ENCODE data around the gene CAST. TPM values are rescaled to one million over a fixed set of nuclear protein-coding genes. Genes with fewer than 3 reads are reported as not detected.

The CAST gene
- total RNA-seq, 1 donor from 2014 or later: 174 TPM

DNA sequence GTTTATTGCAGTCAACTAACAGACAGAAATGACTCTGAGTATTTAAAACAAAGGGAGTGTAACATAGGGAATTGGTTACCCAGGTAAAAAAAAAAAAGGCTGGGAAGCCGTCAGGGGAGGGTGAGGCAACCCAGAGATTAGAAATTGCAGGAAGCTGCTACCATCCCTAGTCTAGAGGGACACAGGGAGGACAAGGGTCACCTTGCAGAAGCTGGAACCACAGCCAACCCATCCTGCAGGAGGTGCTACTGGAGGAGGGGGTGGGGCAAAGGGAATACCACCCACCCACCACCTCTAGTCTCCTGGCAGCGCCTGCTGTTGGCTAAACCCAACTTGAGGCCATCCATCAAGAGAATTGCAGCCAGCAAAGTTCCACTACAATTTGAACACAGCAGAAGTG lies 6.5 kb downstream of the CAST start:
- H3K27me3 ChIP-seq (ENCODE audit: control insufficient read depth, insufficient read depth, low read length): no peaks in the 10 kb centered on the region
- H3K4me3 ChIP-seq (ENCODE audit: low read depth, low read length): no peak overlapping the region
- no peaks in the 10 kb centered on the region for H3K36me3 ChIP-seq (ENCODE audit: control insufficient read depth, insufficient read depth, low read length)
- TF ChIP-seq, protein P1, sequence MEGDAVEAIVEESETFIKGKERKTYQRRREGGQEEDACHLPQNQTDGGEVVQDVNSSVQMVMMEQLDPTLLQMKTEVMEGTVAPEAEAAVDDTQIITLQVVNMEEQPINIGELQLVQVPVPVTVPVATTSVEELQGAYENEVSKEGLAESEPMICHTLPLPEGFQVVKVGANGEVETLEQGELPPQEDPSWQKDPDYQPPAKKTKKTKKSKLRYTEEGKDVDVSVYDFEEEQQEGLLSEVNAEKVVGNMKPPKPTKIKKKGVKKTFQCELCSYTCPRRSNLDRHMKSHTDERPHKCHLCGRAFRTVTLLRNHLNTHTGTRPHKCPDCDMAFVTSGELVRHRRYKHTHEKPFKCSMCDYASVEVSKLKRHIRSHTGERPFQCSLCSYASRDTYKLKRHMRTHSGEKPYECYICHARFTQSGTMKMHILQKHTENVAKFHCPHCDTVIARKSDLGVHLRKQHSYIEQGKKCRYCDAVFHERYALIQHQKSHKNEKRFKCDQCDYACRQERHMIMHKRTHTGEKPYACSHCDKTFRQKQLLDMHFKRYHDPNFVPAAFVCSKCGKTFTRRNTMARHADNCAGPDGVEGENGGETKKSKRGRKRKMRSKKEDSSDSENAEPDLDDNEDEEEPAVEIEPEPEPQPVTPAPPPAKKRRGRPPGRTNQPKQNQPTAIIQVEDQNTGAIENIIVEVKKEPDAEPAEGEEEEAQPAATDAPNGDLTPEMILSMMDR (IDR thresholded peaks at IDR 0.05; ENCODE audit: insufficient read depth, low read length, poor library complexity, severe bottlenecking): no peak
- DNase-seq (ENCODE audit: low read depth): no peak

DNA sequence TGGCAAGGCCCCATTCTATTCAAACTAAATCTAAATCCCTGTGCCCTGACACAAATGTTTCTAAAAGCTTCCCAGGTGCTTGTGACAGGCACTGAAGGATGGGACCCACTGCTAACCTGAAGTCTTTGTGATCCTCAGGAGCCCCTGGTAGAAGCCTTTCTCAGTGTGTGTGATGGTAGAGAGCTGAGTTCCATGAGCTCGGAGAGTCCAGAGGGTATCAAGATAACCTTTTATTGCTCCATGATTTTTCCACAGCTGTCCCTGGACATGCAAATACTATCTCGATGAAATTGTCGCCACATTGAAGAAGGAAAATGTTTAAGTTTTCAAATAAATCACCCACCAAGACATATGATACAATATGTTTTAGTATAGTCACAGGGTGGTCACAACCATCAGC lies 7.7 kb downstream of the CAST start:
- Histone ChIP-seq H3K4me3 (ENCODE audit: low read depth, low read length) (no peak overlapping the region), H3K27me3 (ENCODE audit: control insufficient read depth, insufficient read depth, low read length) (no peaks in the 10 kb centered on the region), H3K36me3 (ENCODE audit: control insufficient read depth, insufficient read depth, low read length) (no peaks in the 10 kb centered on the region)
- TF ChIP-seq, protein P1 (IDR thresholded peaks at IDR 0.05; ENCODE audit: insufficient read depth, low read length, poor library complexity, severe bottlenecking): no peak
- no peak for DNase-seq (ENCODE audit: low read depth)

DNA sequence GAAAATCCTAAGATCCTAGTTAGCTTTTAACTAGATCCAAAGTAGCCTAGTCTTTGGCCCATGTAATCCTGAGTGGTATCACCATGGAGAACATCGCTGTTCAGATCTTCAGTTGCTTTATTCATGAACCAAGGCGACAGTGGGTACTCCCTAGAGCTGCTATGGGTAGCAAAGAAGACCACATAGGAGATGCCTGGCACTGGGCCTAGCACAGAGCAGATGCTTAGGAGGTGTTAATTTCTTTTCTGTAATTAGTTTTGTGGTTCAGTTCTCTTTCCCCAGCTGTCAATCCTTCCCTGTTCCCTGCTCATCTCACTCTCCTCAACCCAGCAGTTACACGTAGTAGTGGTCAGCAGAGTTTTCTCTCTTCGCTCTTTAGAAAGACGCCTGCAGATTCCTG lies 9.3 kb downstream of the CAST start:
- H3K27me3 ChIP-seq (ENCODE audit: control insufficient read depth, insufficient read depth, low read length): no peaks in the 10 kb centered on the region
- H3K4me3 ChIP-seq (ENCODE audit: low read depth, low read length): no peak overlapping the region
- no peaks in the 10 kb centered on the region for H3K36me3 ChIP-seq (ENCODE audit: control insufficient read depth, insufficient read depth, low read length)
- TF ChIP-seq, protein P1 (IDR thresholded peaks at IDR 0.05; ENCODE audit: insufficient read depth, low read length, poor library complexity, severe bottlenecking): no peak
- DNase-seq (ENCODE audit: low read depth): no peak

DNA sequence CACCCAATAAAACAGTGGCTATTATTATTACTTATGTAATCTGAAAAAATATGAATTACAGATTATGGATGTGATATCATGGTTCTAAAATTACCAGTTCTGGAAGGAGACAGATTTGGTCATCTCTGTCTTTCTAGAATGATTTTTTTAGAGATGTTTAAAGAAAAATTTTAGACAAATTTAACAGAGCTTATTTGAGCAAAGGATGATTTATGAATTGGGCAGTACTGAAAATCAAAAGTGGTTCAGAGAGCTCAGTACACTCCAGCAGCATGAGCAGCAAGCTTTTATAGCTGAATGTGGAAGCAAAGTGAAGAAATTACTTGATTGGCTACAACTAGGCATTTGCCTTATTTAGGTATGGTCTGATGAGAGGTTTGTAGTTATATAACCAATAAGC lies 11.0 kb downstream of the CAST start:
- TF ChIP-seq, protein P1 (IDR thresholded peaks at IDR 0.05; ENCODE audit: insufficient read depth, low read length, poor library complexity, severe bottlenecking): no peak
- no peak for DNase-seq (ENCODE audit: low read depth)
- Histone ChIP-seq H3K4me3 (ENCODE audit: low read depth, low read length) (no peak overlapping the region), H3K36me3 (ENCODE audit: control insufficient read depth, insufficient read depth, low read length) (no peaks in the 10 kb centered on the region), H3K27me3 (ENCODE audit: control insufficient read depth, insufficient read depth, low read length) (no peaks in the 10 kb centered on the region)

DNA sequence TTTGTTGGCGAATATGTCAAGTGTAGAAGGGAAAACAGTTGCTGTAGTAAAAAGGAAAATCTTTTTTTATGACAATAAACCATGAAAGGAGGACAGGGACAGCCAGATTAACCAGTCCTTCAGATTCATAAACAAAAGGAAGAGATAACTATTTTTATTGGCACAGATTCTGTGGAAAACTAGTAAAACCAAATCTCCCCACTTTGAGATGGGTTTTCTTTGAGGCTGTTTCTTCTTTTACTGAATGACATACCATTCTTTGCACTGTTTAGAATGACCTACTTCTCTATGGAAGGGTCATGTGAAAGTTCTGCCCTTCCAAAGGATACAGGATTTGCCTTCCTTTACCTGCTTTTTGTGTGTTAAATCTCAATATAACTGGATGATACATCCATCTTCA lies 13.7 kb downstream of the CAST start:
- Histone ChIP-seq H3K4me3 (ENCODE audit: low read depth, low read length) (no peak overlapping the region), H3K27me3 (ENCODE audit: control insufficient read depth, insufficient read depth, low read length) (no peaks in the 10 kb centered on the region), H3K36me3 (ENCODE audit: control insufficient read depth, insufficient read depth, low read length) (no peaks in the 10 kb centered on the region)
- TF ChIP-seq, protein P1 (IDR thresholded peaks at IDR 0.05; ENCODE audit: insufficient read depth, low read length, poor library complexity, severe bottlenecking): no peak
- no peak for DNase-seq (ENCODE audit: low read depth)

DNA sequence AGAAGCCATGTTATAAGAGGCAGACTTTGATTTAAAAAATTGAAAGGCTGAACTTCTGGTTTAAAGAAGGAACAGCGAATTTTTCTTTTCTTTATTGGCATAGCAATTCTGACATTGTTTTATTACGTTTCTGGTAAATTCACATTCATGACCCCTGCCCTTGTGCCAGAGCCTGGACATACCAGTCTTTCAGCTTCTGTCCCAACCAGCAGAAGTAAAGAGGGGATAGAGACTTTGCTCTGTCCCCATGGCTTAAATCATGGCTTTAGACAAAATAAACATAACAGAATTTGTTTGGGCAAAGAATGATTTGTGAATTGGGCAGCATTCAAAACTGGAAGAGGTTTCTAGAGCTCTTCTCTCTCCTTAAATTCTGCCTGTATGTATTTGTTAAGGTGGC lies 15.3 kb downstream of the CAST start:
- no peak overlapping the region for H3K4me3 ChIP-seq (ENCODE audit: low read depth, low read length)
- H3K27me3 ChIP-seq (ENCODE audit: control insufficient read depth, insufficient read depth, low read length): no peaks in the 10 kb centered on the region
- H3K36me3 ChIP-seq (ENCODE audit: control insufficient read depth, insufficient read depth, low read length): no peaks in the 10 kb centered on the region
- TF ChIP-seq, protein P1 (IDR thresholded peaks at IDR 0.05; ENCODE audit: insufficient read depth, low read length, poor library complexity, severe bottlenecking): no peak
- no peak for DNase-seq (ENCODE audit: low read depth)
